Activated T-helper 1 cell treated with anti-CD3 and anti-CD28 coated beads, Interleukin-12 subunit alpha, Interleukin-12 subunit beta, Interleukin-2, Interleukin-4 antibody, amounts not matched to agents 30 ng/mL and 10 ng/mL and 1 ng/mL, durations not matched to agents 14 hours and 24 hours and 36 hours (primary cell): ENCODE data around the gene AVPR2. TPM values are rescaled to one million over a fixed set of nuclear protein-coding genes. Genes with fewer than 3 reads are reported as not detected.

ENCODE experiments used
- DNase-seq: peaks from one replicate; pipeline ENCODE4 v3.0.0; 2021; ENCODE audit warnings: low spot score
- H3K27ac Mint-ChIP-seq: one replicate; pipeline ENCODE4 v1.8.0; 2021; ENCODE audit warnings: mild to moderate bottlenecking, mixed read lengths
- H3K27me3 Mint-ChIP-seq: one replicate; pipeline ENCODE4 v1.8.0; 2022; ENCODE audit warnings: mild to moderate bottlenecking, moderate library complexity, mixed read lengths; ENCODE audit not compliant: insufficient read depth
- H3K36me3 Mint-ChIP-seq: one replicate; pipeline ENCODE4 v1.8.0; 2021; ENCODE audit warnings: low read depth, mixed read lengths
- H3K4me1 Mint-ChIP-seq: one replicate; pipeline ENCODE4 v1.8.0; 2021; ENCODE audit warnings: low read depth, mixed read lengths
- H3K4me3 Mint-ChIP-seq: one replicate; pipeline ENCODE4 v1.8.0; 2021; ENCODE audit warnings: mild to moderate bottlenecking, moderate library complexity, mixed read lengths
- H3K9me3 Mint-ChIP-seq: one replicate; pipeline ENCODE4 v1.8.0; 2021; ENCODE audit warnings: mixed read lengths
- intact Hi-C: fragments of 100-400 bp; cut with micrococcal nuclease; formaldehyde crosslinking; loops from one replicate; pipeline ENCODE4 v1.15.1; 2024
- total RNA-seq: library from RNA; stranded (reverse); gene quantifications from 2 replicates; pipeline ENCODE4 v1.2.3, GENCODE V29; 2022

AVPR2 gene
- total RNA-seq, 1 donor from 2014 or later: not detected

DNA sequence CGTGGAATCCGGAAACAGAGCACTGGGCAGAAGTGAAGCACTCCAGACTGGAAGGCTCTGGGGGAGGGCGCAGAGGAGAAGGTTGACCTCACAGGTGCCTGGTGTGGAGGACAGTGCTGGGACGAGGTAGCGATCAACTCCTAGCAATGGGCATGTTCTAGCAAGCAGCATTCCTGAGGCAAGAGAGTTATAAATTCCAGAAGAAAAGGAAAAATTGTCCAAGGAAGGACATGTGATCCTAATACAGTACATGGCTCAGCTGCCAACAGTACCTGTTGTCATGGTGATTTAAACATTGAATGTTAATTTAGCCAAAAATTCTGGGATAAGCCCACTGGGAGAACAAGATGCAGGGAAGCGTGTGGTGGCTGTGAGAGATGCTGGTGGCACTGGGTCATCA is 13.4 kb downstream of the AVPR2 start:
- intact Hi-C loops: no loop called here
- Mint-ChIP-seq H3K4me1 (peaks cover 10% of the 10 kb centered on the region), H3K9me3 (no peaks in the 10 kb centered on the region), H3K4me3 (no peak overlapping the region), H3K27me3 (no peaks in the 10 kb centered on the region), H3K27ac (no peak overlapping the region), H3K36me3 (peaks cover 12% of the 10 kb centered on the region)
- no peak for DNase-seq

DNA sequence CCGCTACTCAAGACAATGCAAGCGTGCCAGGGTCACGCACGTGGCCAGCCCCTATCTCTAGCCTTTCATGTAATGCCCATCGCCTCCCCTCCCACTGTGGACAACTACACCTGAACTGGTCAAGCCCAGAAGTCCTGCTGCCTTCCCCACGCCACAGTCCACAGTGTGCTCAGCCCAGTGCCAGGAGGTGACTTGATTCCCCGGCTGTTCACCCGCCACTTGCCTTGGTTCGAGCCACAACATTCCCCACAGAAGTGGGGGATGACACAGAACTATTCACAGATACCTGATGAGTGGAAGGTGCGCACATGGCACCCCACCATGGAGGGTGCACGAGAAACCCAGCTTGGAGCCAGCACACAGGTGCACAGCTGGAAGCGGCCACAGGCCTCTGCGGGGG is 14.8 kb downstream of the AVPR2 start:
- peaks cover 13% of the 10 kb centered on the region for H3K36me3 Mint-ChIP-seq
- intact Hi-C loops: no loop called here
- no peak overlapping the region for H3K27ac Mint-ChIP-seq
- peaks cover 13% of the 10 kb centered on the region for H3K4me1 Mint-ChIP-seq
- H3K27me3 Mint-ChIP-seq: no peaks in the 10 kb centered on the region
- no peak for DNase-seq
- H3K4me3 Mint-ChIP-seq: no peak overlapping the region
- no peaks in the 10 kb centered on the region for H3K9me3 Mint-ChIP-seq

DNA sequence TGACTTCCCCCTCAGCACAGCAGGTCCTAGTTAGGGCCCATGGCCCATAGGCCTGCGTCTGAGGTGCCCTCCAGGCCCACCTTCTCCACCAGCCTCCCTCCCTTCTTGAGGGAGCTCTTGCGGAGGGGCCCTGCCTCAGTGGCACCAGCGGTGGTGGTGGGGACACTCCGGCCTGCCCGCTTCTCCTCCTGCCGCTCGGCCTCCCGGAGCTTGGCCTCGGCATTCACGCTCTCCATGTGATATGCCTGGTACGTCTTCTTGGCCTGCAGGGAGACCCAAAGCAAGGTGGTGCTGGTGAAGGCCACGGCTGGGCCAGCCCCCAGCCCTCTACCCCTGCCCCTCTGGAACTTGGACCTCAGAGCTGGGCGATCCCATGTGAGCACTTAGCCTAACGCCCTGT is 16.1 kb downstream of the AVPR2 start:
- H3K4me3 Mint-ChIP-seq: no peak overlapping the region
- no peaks in the 10 kb centered on the region for H3K9me3 Mint-ChIP-seq
- peaks cover 14% of the 10 kb centered on the region for H3K36me3 Mint-ChIP-seq
- H3K27me3 Mint-ChIP-seq: no peaks in the 10 kb centered on the region
- H3K4me1 Mint-ChIP-seq: peaks cover 22% of the 10 kb centered on the region
- intact Hi-C loops: loop anchor here (10.0 kb wide), 1 partner anchor 474 kb away; the partner anchor contains the start of gene RPL10
- DNase-seq: no peak
- H3K27ac Mint-ChIP-seq: no peak overlapping the region

DNA sequence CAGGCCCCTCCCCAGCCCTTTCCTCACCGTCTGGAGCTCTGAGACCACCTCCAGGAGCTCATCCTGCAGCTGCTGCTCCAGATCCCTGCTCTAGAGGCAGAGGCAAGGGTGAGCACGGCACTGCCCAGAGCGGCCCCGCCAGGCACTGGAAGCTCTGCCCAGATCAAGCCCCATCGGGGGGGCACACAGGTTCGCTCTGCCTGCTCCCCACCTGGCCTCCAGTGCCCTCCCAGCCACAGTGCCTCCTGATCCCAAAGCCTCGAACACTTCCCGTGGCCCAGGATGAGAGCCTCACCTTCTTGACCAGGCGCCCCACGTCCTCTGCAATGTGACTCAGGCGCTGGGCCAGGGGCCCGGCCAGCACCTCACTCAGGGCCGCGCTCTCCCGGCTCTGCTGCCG is 16.6 kb downstream of the AVPR2 start:
- intact Hi-C loops: loop anchor here (10.0 kb wide), 1 partner anchor 474 kb away; the partner anchor contains the start of gene RPL10
- Mint-ChIP-seq H3K4me3 (no peak overlapping the region), H3K27ac (no peak overlapping the region), H3K9me3 (no peaks in the 10 kb centered on the region), H3K4me1 (peaks cover 25% of the 10 kb centered on the region), H3K27me3 (no peaks in the 10 kb centered on the region), H3K36me3 (peaks cover 10% of the 10 kb centered on the region)
- DNase-seq: no peak

GRCh38 chrX:153921511-153922446 is 17.3 kb downstream of the AVPR2 start:
- H3K4me3 Mint-ChIP-seq: peak overlapping the region; percentile 96
- intact Hi-C loops: loop anchor here (10.0 kb wide), 1 partner anchor 473 kb away; the partner anchor contains the start of gene RPL10
- DNase-seq: no peak
- peaks cover 7% of the 10 kb centered on the region for H3K36me3 Mint-ChIP-seq
- H3K4me1 Mint-ChIP-seq: peaks cover 25% of the 10 kb centered on the region
- H3K9me3 Mint-ChIP-seq: no peaks in the 10 kb centered on the region
- no peaks in the 10 kb centered on the region for H3K27me3 Mint-ChIP-seq
- H3K27ac Mint-ChIP-seq: peak overlapping the region; percentile 86

GRCh38 chrX:153922932-153923857 is 18.7 kb downstream of the AVPR2 start:
- Mint-ChIP-seq H3K4me1 (peaks cover 25% of the 10 kb centered on the region), H3K36me3 (peaks cover 4% of the 10 kb centered on the region), H3K27me3 (no peaks in the 10 kb centered on the region), H3K4me3 (peak overlapping the region; percentile 96), H3K9me3 (no peaks in the 10 kb centered on the region), H3K27ac (peak overlapping the region; percentile 95)
- no peak for DNase-seq
- intact Hi-C loops: loop anchor here (10.0 kb wide), 1 partner anchor 472 kb away; the partner anchor contains the start of gene RPL10

DNA sequence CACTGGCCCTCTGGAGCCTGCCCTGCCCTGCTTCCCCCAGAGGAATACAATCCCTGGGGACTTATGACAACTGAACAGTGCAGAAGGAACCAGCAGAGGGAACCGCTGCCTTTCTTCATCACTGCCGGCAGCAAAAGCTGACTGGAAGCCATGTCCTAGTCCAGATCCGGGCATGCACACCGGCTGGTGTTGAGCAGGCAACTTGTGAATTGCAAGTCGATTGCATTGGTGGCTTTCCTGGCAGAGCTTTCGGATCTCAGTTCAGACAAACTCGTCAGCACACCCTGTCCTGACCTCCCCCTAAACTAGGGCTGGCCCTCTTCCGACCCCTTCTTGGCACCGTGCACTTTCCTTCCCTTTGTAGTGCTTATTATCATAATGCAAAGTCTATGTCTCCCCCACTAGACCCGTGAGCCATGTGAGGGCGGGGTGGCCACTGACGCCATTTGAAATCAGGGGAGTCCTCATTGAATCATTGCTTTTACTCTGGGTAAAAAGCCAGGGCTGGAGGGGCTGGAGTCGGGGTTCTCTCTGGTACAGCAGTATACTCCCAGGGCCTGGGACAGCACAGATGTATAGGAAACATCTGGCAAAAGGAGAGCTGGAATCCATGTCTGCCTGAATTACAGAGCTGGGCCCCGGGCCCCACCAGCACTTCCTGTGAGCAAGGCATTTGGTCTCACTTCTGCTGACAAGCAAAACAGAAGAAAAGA is 19.8 kb downstream of the AVPR2 start:
- Mint-ChIP-seq H3K4me3 (peak overlapping the region; percentile 96), H3K27me3 (no peaks in the 10 kb centered on the region), H3K4me1 (peaks cover 30% of the 10 kb centered on the region), H3K27ac (peak overlapping the region; percentile 95), H3K9me3 (no peaks in the 10 kb centered on the region), H3K36me3 (peaks cover 6% of the 10 kb centered on the region)
- DNase-seq: no peak
- intact Hi-C loops: loop anchor here (2.0 to 10.0 kb wide), 2 partner anchors 126 to 470 kb away; partner anchors contain the start of gene RPL10

- peak overlapping the region; percentile 96 for H3K4me3 Mint-ChIP-seq
- no peaks in the 10 kb centered on the region for H3K27me3 Mint-ChIP-seq
- intact Hi-C loops: loop anchor here (2.0 to 10.0 kb wide), 4 partner anchors 125 to 552 kb away; partner anchors contain the start of genes LAGE3, PLXNB3 and RPL10
- DNase-seq: no peak
- peaks cover 30% of the 10 kb centered on the region for H3K4me1 Mint-ChIP-seq
- H3K36me3 Mint-ChIP-seq: peaks cover 6% of the 10 kb centered on the region
- no peaks in the 10 kb centered on the region for H3K9me3 Mint-ChIP-seq
- peak overlapping the region; percentile 95 for H3K27ac Mint-ChIP-seq
Observed at GRCh38 chrX:153925387-153925738, 20.9 kb downstream of the AVPR2 start.

- Mint-ChIP-seq H3K27ac (peak within 1 kb of the TSS; percentile 97), H3K4me1 (peaks cover 30% of the 10 kb centered on the region), H3K36me3 (peaks cover 6% of the 10 kb centered on the region), H3K27me3 (no peaks in the 10 kb centered on the region), H3K4me3 (peak within 1 kb of the TSS; percentile 96), H3K9me3 (no peaks in the 10 kb centered on the region)
- peak; percentile 40 for DNase-seq
- intact Hi-C loops: loop anchor here (1.0 to 10.0 kb wide), 9 partner anchors 9 to 551 kb away; partner anchors contain the start of genes ABCD1, BCAP31, IRAK1 and LAGE3
Observed at GRCh38 chrX:153925739-153926551, 21.5 kb downstream of the AVPR2 start, which contains the start of gene ARHGAP4. Gene ARHGAP4, minus strand, starts transcription at chrX:153926264. Its CDS starts 62 bp downstream, at chrX:153926202.

- H3K4me1 Mint-ChIP-seq: peaks cover 31% of the 10 kb centered on the region
- intact Hi-C loops: loop anchor here (1.0 to 10.0 kb wide), 8 partner anchors 9 to 551 kb away; partner anchors contain the start of genes ABCD1, BCAP31, IRAK1 and LAGE3
- H3K36me3 Mint-ChIP-seq: peaks cover 8% of the 10 kb centered on the region
- DNase-seq: no peak
- H3K27me3 Mint-ChIP-seq: no peaks in the 10 kb centered on the region
- H3K27ac Mint-ChIP-seq: peak overlapping the region; percentile 97
- peak overlapping the region; percentile 91 for H3K4me3 Mint-ChIP-seq
- no peaks in the 10 kb centered on the region for H3K9me3 Mint-ChIP-seq
Observed at GRCh38 chrX:153926552-153926857, 22.0 kb downstream of the AVPR2 start.

- Mint-ChIP-seq H3K4me3 (peak overlapping the region; percentile 91), H3K4me1 (peaks cover 33% of the 10 kb centered on the region), H3K27ac (peak overlapping the region; percentile 97), H3K27me3 (no peaks in the 10 kb centered on the region), H3K9me3 (no peaks in the 10 kb centered on the region), H3K36me3 (peaks cover 10% of the 10 kb centered on the region)
- intact Hi-C loops: loop anchor here (1.0 to 10.0 kb wide), 8 partner anchors 8 to 550 kb away; partner anchors contain the start of genes ABCD1, BCAP31, IRAK1 and LAGE3
- peak; percentile 71 for DNase-seq
Observed at GRCh38 chrX:153926858-153927671, 22.6 kb downstream of the AVPR2 start.
